Measurements from ENCODE around the gene PELI3.
"Not testable (repeated sequence)": the region's sequence is repeated elsewhere in the genome, so short reads cannot be mapped to it uniquely, and the experiment has no call there.

PELI3 gene

DNA sequence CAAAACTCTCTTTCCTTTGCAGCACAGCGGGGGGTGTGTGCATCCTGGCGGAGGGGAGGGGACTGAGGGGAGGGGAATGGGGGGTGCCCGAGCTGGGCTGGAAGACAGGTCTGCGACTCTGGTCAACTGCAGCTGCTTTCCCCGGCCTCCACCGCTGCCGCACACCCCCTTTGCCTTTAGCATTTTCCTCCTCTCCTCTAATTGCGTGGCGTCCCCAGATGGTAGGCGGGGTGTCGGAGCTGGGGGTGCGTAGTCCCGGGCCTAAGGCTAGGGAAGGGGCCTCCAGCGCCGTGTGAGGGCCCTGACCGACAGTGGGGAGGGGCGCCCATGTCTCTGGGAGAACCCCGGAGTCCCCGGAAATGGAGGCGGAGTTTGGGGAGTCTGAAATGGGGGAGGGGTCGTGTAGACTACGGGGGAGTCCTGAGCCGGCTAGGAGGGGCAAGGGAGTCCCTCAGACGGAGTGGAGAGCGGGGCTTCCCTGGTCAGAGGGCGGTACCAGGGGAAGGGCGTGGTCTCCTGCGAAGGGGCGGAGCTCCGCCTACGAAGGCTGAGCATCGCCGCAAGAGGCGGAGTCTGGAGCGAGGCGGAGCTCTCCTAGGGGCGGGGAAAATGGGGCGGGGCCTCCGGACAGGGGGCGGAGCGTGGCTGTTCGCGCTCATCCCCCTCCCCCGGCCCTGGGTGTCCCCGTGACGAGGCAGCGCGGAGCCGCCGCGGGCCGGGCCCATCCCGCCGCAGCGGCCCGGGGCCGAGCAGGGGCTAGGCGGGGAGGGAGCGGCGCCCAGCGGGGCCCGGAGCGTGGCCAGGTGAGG is at the start of gene PELI3:
PELI3 (plus strand) TSS at position 681 of the 809 bp plus-strand sequence. CDS start 1,224 bp downstream, outside the sequence.
- DNase-seq (ENCODE audit: low read depth) = peak; percentile 88

DNA sequence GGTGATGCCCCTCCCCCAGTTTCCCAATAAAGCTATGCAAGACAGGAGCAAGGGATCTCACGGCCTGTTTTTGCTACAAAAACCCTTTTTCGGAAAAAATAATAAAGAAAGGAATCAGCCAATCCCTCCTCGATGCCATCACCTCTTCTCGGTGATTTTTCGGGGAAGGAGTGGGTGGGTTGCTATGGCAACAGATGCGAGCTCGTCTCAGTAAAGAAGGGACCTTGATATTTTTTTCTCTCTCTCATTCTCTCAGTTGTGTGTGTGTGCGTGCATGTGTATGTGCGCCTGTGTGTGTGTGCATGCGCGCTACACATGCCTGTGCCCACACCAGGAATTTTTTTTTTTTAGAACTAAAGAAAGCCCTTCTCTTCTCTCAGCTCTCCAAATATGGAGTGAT is 49.7 kb upstream of the PELI3 start:
- no peak for DNase-seq (ENCODE audit: low read depth)

GRCh38 chr11:66418168-66418985 is 48.3 kb upstream of the PELI3 start:
- DNase-seq (ENCODE audit: low read depth) = no peak

GRCh38 chr11:66418986-66419308 is 47.8 kb upstream of the PELI3 start:
- DNase-seq (ENCODE audit: low read depth) = no peak

DNA sequence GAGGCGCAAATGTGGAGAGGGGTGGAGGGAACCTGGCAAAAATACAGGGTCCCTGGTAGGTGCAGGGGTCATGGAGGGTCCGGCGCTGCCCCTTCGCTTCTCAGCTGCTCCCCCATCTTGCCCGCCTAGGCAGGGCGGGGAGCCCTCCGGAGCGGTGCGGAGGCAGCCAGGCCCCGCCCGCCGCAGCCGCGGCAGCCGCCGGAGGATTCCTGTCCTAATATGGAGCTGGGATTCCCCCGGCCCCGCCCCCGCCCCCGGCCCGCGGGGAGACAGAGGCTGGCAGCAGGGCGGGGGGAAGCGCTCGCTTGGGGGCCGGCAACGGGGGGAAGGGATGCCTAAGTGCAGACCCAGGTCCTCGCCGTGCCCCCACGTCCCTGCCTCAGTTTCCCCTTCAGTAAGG is 46.9 kb upstream of the PELI3 start:
- DNase-seq (ENCODE audit: low read depth) = no peak

- no peak for DNase-seq (ENCODE audit: low read depth)
Measured at GRCh38 chr11:66420671-66421476, 45.8 kb upstream of the PELI3 start, which contains the start of gene NPAS4. Gene NPAS4 (plus strand): TSS chr11:66421035. CDS start chr11:66421180, 145 bp downstream.

DNA sequence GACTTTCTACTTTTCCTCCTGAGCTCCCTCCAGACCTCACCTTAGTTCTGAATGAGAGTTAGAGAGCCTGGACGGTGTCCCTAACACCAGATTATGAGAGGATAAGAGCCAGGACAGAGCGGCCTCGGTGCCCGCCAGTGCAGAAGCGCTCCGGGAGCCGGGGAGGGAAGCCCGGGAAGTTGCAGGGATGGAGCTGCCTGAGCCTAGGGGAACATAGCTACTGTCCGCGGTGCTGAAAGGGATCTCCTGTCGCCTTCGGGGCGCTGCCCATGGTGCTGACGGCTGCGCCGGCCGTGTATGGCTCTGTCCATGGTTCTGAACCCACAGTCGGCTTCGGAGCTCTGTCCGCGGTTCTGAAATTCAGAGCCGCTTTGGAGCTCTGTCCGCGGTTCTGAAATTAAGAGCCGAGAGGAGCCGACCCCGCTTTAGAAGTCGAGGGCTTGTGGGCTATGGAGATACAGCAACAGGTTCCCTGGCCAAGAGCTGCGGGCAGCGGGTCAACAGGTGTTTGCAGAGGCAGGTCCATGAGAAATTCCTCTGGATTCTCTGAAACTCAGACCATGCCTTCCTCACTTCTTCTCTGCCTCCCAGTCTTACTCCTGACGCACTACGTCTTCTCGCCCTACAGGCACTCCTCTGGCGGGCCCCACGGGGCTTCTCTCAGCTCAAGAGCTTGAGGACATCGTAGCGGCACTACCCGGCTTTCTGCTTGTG is 45.1 kb upstream of the PELI3 start:
- peak; percentile 66 for DNase-seq (ENCODE audit: low read depth)

DNA sequence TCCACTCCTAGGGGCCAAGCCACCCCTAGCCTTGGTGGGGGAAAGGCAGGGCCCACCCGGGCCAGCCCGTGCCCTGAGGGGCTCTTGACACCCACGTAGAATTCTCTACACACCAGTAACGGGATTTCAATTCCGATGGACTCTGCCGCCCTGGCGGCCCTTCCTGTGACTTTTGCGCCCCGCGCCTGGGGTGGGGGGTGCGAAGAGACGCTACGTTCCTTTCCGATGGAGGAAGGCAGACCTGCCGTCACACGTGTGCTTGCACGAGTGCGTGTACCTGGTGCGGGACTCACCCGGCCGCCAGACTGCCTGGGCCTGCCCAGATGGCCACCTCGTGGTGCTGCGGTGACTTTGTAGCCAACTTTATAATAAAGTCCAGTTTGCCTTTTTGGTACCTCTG is 40.4 kb upstream of the PELI3 start:
- no peak for DNase-seq (ENCODE audit: low read depth)

- DNase-seq (ENCODE audit: low read depth) = no peak
Measured at GRCh38 chr11:66428933-66429332, 37.8 kb upstream of the PELI3 start.

DNA sequence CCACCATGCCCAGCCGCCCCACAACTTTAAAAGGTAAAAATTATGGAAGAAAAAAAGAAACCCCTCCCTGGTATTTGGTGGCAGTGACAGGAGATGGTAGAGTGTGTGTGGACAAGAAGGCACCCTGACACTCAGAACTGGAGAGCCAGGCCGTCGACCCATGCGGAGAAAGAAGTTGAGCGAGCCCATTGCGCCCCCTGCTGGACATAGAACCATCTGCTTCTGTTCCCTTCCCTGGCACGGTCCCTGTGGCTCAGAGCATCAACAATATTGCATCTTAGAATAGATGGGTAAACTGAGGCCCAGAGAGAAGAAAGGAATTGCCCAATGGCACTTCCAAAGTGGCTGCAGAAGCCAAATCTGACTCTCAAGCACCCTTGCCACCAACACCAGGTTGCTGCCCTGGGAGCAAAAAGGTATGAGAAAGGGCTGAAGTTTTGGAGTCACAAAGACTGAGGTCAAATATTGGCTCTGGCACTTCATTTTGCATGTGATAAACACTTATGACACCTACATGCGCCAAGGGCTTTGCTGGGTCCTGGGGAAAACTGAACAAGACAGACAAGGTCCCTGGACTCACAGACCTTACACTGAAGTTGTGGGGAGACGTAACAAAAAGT is 36.6 kb upstream of the PELI3 start:
- peak; percentile 29 for DNase-seq (ENCODE audit: low read depth)

DNA sequence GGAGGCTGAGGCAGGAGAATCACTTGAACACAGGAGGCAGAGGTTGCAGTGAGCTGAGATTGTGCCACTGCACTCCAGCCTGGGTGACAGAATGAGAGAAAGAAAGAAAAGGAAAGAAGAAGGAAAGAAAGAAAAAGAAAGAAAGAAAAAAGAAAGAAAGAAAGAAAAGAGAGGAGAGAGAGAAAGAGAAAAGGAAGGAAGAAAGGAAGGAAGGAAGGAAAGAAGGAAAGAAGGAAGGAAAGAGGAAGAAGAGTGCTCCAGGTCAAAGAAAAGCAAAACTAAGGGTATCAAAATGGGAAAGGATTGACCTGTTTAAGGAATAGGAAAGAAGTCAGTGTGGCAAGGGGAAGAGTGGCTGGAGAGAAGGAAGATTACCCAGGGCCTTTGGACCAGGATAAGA is 35.4 kb upstream of the PELI3 start:
- DNase-seq (ENCODE audit: low read depth) = not testable (repeated sequence)

DNA sequence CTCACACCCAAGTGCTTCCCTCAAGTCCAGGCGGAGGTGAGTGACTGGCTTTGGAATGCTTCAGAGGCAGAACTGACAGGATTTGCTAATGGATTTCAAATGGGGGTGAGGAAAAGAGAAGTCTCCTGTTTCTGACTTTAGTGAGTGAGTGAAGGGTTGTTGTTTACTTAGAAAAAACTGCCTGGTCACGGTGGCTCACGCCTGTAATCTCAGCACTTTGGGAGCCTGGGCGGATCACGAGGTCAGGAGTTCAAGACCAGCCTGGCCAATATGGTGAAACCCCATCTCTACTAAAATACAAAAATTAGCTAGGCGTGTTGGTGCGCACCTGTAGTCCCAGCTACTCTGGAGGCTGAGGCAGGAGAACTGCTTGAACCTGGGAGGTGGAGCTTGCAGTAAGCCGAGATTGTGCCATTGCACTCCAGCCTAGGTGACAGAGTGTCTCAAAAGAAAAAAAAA is 34.8 kb upstream of the PELI3 start:
- not testable (repeated sequence) for DNase-seq (ENCODE audit: low read depth)

GRCh38 chr11:66432597-66432996 is 34.1 kb upstream of the PELI3 start:
- DNase-seq (ENCODE audit: low read depth) = no peak

DNA sequence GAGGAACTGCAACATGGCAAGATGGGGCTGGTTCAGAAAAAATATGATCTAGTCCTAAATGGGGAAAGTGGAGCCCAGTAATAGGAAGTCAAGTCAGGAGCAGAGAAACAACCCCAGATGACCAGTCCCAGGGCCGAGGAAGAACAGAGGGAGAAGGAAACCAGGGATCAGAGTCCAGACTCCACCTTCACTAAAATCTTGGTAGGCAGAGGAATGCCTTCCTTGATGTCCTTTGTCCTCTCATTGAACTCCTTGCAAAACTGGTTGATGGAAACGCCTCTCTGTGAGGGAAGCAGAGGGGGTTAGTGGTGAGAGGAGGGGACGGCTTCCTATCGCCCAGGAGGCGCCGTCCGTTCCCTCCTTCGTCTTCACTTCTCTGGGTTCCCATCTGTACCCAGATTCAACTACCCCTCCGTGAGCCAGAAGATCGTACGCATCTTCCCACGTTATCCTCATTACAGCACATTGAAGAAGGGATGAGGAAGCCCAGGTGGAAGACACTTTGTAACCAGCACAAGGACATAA is 28.7 kb upstream of the PELI3 start:
- DNase-seq (ENCODE audit: low read depth) = no peak

DNA sequence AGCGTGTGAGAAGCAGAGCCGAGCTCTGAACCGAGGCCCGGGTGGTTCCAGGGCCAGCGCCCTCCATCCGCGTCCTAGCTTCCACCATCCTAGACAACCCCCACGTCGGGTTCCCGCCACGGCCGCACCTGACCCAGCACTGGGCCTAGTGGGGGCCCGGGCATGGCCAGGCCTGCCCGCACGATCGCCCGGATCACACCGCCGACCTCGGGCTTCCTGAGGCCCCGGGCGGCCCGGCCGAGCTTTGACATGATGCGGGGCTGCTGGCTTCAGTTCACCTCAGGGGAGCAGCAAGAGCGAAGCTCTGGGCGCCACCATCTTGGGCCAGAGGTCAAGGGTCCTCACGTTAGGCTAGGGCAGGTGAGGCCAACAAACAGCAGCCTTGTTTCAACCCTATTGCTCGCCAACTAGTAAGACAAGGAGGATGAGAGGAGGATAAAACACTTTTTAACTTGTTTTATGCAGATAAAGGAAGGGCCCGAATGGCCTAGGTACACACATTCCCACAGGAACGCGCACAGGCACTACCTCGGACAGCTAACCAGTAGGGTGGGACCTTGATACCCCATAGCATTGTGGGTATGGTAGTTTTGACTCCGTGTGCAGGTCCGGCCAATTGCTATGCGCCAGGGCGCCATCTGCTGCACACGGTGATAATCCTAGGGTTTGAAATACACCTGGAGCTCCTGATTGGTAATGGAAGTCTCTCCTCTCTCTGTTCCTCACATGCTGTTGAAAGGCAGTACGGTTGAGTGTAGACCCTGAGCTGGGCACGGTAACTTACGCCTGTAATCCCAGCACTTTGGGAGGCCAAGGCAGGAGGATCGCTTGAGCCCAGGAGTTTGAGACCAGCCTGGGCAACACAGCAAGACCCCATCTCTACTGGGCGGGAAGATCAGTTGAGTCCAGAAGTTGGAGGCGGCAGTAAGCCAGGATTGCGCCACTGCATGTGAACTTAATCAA is 27.9 kb upstream of the PELI3 start, which contains the start of gene MRPL11:
MRPL11 (minus strand) TSS at position 345 of the 963 bp plus-strand sequence; CDS start at position 251, 94 bp downstream.
- peak; percentile 74 for DNase-seq (ENCODE audit: low read depth)

GRCh38 chr11:66440101-66440939 is 26.4 kb upstream of the PELI3 start:
- not testable (repeated sequence) for DNase-seq (ENCODE audit: low read depth)

- not testable (repeated sequence) for DNase-seq (ENCODE audit: low read depth)
Measured at GRCh38 chr11:66440940-66441282, 25.8 kb upstream of the PELI3 start.

DNA sequence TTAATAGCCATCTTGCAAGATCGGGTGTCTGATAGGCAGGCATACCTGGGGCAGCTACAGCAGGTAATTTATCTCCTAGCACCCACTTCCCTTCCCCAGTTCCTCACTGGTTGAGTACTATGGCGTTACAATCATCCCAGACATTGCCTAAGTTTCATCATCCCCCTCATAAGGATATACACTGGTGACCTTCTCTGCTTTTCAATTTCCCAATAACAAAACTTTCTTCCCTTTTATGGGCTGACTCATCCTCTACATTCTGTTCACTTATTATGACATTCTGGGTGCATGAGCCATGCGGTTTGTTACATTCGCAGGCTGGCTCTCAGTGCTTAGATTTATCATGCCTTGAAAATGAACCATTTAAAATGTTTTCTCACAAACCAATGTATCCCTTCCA is 23.1 kb upstream of the PELI3 start:
- no peak for DNase-seq (ENCODE audit: low read depth)

GRCh38 chr11:66447012-66447411 is 19.7 kb upstream of the PELI3 start:
- no peak for DNase-seq (ENCODE audit: low read depth)
